HepG2 (cell line): ENCODE measurements around the gene ZNF12. TPM values are rescaled to one million over a fixed set of nuclear protein-coding genes. Genes with fewer than 3 reads are reported as not detected.

Source experiments
- AKAP8 ChIP-seq: sonication (generic); formaldehyde crosslinking; IDR thresholded peaks from 2 replicates; pipeline ENCODE4 v1.5.1; 2020; ENCODE audit warnings: mild to moderate bottlenecking, missing genetic modification reagents
- AKNA ChIP-seq: sonication (generic); formaldehyde crosslinking; IDR thresholded peaks from 2 replicates; pipeline ENCODE4 v1.4.0; 2020; ENCODE audit warnings: missing genetic modification reagents, borderline replicate concordance
- CBFB ChIP-seq: sonication (generic); formaldehyde crosslinking; IDR thresholded peaks from 2 replicates; pipeline ENCODE4 v1.4.0; 2020; ENCODE audit warnings: missing genetic modification reagents
- CHCHD3 ChIP-seq: sonication (generic); formaldehyde crosslinking; IDR thresholded peaks from 2 replicates; pipeline ENCODE4 v1.8.0; 2022; ENCODE audit warnings: mild to moderate bottlenecking, missing genetic modification reagents, moderate library complexity
- CREM ChIP-seq, 2 experiments: sonication (generic) in 1 of 2; formaldehyde crosslinking in 1 of 2; IDR thresholded peaks; 2 replicates each; pipeline versions ENCODE4 v1.4.0 to v1.6.1; 2016 to 2020; ENCODE audit warnings: antibody characterized with exemption in 1 of 2, mild to moderate bottlenecking in 1 of 2, missing genetic modification reagents in 1 of 2
- JUNB ChIP-seq: sonication (generic); formaldehyde crosslinking; IDR thresholded peaks from 2 replicates; pipeline ENCODE4 v1.8.0; 2022; ENCODE audit warnings: missing genetic modification reagents, mild to moderate bottlenecking, borderline replicate concordance
- KDM2A ChIP-seq: sonication (generic); formaldehyde crosslinking; IDR thresholded peaks from 2 replicates; pipeline ENCODE4 v1.4.0; 2020; ENCODE audit warnings: low read depth, missing genetic modification reagents, borderline replicate concordance
- RCOR2 ChIP-seq: IDR thresholded peaks from 2 replicates; pipeline ENCODE4 v1.6.1; 2016; ENCODE audit warnings: missing biosample characterization, missing genetic modification reagents
- TRIM22 ChIP-seq: fragments of 450-650 bp; IDR thresholded peaks from 2 replicates; pipeline ENCODE4 v1.6.1; 2017
- ZBTB2 ChIP-seq: sonication (generic); formaldehyde crosslinking; IDR thresholded peaks from 2 replicates; pipeline ENCODE4 v1.8.0; 2022; ENCODE audit warnings: low read depth, missing genetic modification reagents
- ZBTB25 ChIP-seq: IDR thresholded peaks from 2 replicates; pipeline ENCODE4 v1.6.1; 2018; ENCODE audit warnings: missing genetic modification reagents
- ZBTB8A ChIP-seq: sonication (generic); formaldehyde crosslinking; IDR thresholded peaks from 2 replicates; pipeline ENCODE4 v1.4.0; 2020; ENCODE audit warnings: mild to moderate bottlenecking, low read depth, missing genetic modification reagents, borderline replicate concordance
- ZNF430 ChIP-seq: sonication (generic); formaldehyde crosslinking; IDR thresholded peaks from 2 replicates; pipeline ENCODE4 v1.9.0; 2021; ENCODE audit warnings: mild to moderate bottlenecking, missing genetic modification reagents
- ZNF574 ChIP-seq: sonication (generic); formaldehyde crosslinking; IDR thresholded peaks from 2 replicates; pipeline ENCODE4 v1.4.0; 2020; ENCODE audit warnings: missing genetic modification reagents
- ZNF709 ChIP-seq: sonication (generic); formaldehyde crosslinking; IDR thresholded peaks from 2 replicates; pipeline ENCODE4 v1.5.0; 2020; ENCODE audit warnings: mild to moderate bottlenecking, missing genetic modification reagents
- polyA plus RNA-seq, 8 experiments: library from polyadenylated mRNA; depleted of rRNA in 3 of 8; stranded (reverse) in 7 of 8; unstranded in 1 of 8; fragments of >200 nt; fragmentation: Illumina TruSeq in 4 of 8; extraction: Trizol in 4 of 8; gene quantifications; 2 replicates each; pipeline versions ENCODE4 v1.2.1 to v1.2.3, GENCODE V29; 2011 to 2016; ENCODE audit warnings: low read depth in 4 of 8, missing spikeins in 1 of 8, mixed read lengths in 1 of 8; ENCODE audit not compliant: insufficient read depth in 1 of 8
- total RNA-seq, 5 experiments: library from RNA; depleted of rRNA; stranded (reverse); fragments of >200 nt; fragmentation: Illumina TruSeq; extraction: Trizol; gene quantifications; 2 replicates each; pipeline ENCODE4 v1.2.3, GENCODE V29; 2016; ENCODE audit warnings: low read depth in 1 of 5

Gene ZNF12
- total and polyA plus RNA-seq, 2 of the 13 experiments (the other 11 are each of a cell fraction or from before 2014, with no cell fraction given), result 21.4 to 22.8 TPM

GRCh38 chr7:6706666-6707407 is at the start of gene ZNF12 (continued):
- TF ChIP-seq ZBTB25 (CRISPR knock-in tag), result peak; percentile 47; the same call in 1 of the 2 replicates
- no peak for TF ChIP-seq RCOR2 (CRISPR knock-in tag)
- TF ChIP-seq ZNF574 (CRISPR knock-in tag), result 0 out of 2 replicates have a peak, but pooled peaks have one; percentile 78
- no peak for TF ChIP-seq ZNF430 (CRISPR knock-in tag)
- no peak for TF ChIP-seq ZBTB8A (CRISPR knock-in tag)
- TF ChIP-seq JUNB, result no peak
- 0 out of 2 replicates have a peak, but pooled peaks have one; percentile 41 for TF ChIP-seq CBFB (CRISPR knock-in tag)
- no peak for TF ChIP-seq AKNA (CRISPR knock-in tag)
- TF ChIP-seq ZBTB2 (CRISPR knock-in tag), result peak; percentile 76; the same call in 1 of the 2 replicates
- TF ChIP-seq ZNF709 (CRISPR knock-in tag), result peak; percentile 34; the same call in 1 of the 2 replicates
- TF ChIP-seq KDM2A, result peak; percentile 62; the same call in 1 of the 2 replicates
- no peak for TF ChIP-seq CHCHD3 (CRISPR knock-in tag)
- no peak for TF ChIP-seq AKAP8 (CRISPR knock-in tag)
- TF ChIP-seq TRIM22, result no peak
- TF ChIP-seq CREM (IDR thresholded peaks at IDR 0.05), result peak; percentile 58
- TF ChIP-seq CREM (CRISPR knock-in tag; IDR thresholded peaks at IDR 0.05), result no peak
